Fibroblast of skin of scalp (primary cell): ENCODE data around the gene NHERF2. TPM values are rescaled to one million over a fixed set of nuclear protein-coding genes. Genes with fewer than 3 reads are reported as not detected.

ENCODE experiments used
- DNase-seq: peaks from one replicate; pipeline ENCODE4 v3.0.0-alpha.2; 2013
- polyA plus RNA-seq, 2 experiments: library from polyadenylated mRNA; unstranded; fragments of 120-200 nt; gene quantifications; one replicate each; pipeline ENCODE4 v1.2.1, GENCODE V29; 2013; ENCODE audit not compliant: insufficient read length in 2 of 2

Gene NHERF2
- 167 TPM for polyA plus RNA-seq (2013, experiment 1 of 2; ENCODE audit: insufficient read length)
- polyA plus RNA-seq (2013, experiment 2 of 2; ENCODE audit: insufficient read length), result 146 TPM

- DNase-seq, result no peak
Measured at GRCh38 chr16:2026461-2027023, at the start of gene NHERF2. Gene NHERF2, plus strand, starts transcription at chr16:2026902. Its CDS starts 104 bp downstream, at chr16:2027006.

- no peak for DNase-seq
Measured at GRCh38 chr16:1976951-1977874, 49.5 kb upstream of the NHERF2 start.

- no peak for DNase-seq
Measured at GRCh38 chr16:1977875-1978268, 48.8 kb upstream of the NHERF2 start.

- DNase-seq, result no peak
Measured at GRCh38 chr16:1978476-1979120, 48.1 kb upstream of the NHERF2 start.

GRCh38 chr16:1979271-1980029 is 47.3 kb upstream of the NHERF2 start:
- DNase-seq, result no peak

- no peak for DNase-seq
Measured at GRCh38 chr16:1980030-1980769, 46.5 kb upstream of the NHERF2 start.

GRCh38 chr16:1980770-1981087 is 46.0 kb upstream of the NHERF2 start:
- no peak for DNase-seq

- DNase-seq, result no peak
Measured at GRCh38 chr16:1981398-1981836, 45.3 kb upstream of the NHERF2 start, which contains the start of gene NOXO1. Gene NOXO1, minus strand, starts transcription at chr16:1981469. Its CDS starts 290 bp downstream, at chr16:1981179.

- no peak for DNase-seq
Measured at GRCh38 chr16:1982013-1982433, 44.7 kb upstream of the NHERF2 start.

GRCh38 chr16:1982991-1983543 is 43.6 kb upstream of the NHERF2 start:
- DNase-seq, result no peak

GRCh38 chr16:1983544-1984346 is 43.0 kb upstream of the NHERF2 start, which contains the start of gene GFER:
Gene GFER, plus strand, starts transcription at chr16:1984193. Its CDS starts 26 bp downstream, at chr16:1984219.
- DNase-seq, result peak; percentile 94

GRCh38 chr16:1984347-1985225 is 42.1 kb upstream of the NHERF2 start:
- no peak for DNase-seq

- no peak for DNase-seq
Measured at GRCh38 chr16:1985466-1986150, 41.1 kb upstream of the NHERF2 start.

GRCh38 chr16:1987198-1987597 is 39.5 kb upstream of the NHERF2 start:
- DNase-seq, result no peak

GRCh38 chr16:1989209-1990100 is 37.2 kb upstream of the NHERF2 start, which contains the start of gene SYNGR3:
Gene SYNGR3, plus strand, starts transcription at chr16:1989970. Its CDS starts 133 bp downstream, at chr16:1990103.
- no peak for DNase-seq

GRCh38 chr16:1990101-1990350 is 36.7 kb upstream of the NHERF2 start:
- no peak for DNase-seq

GRCh38 chr16:1990351-1991134 is 36.2 kb upstream of the NHERF2 start:
- DNase-seq, result no peak
